Astrocyte of the cerebellum (primary cell): Measurements from ENCODE around the gene SYNGR4.

Source experiments
- DNase-seq: peaks from one replicate; pipeline ENCODE4 v3.0.0-alpha.2; 2011; ENCODE audit warnings: low read depth
- H3K4me3 ChIP-seq: 2 replicates; pipeline ENCODE4 v1.5.1; 2011; ENCODE audit warnings: mild to moderate bottlenecking, low read depth, low read length, moderate library complexity
- in situ Hi-C: cut with HindIII; loops from 2 replicates; pipeline ENCODE4 v1.10.0; 2017; ENCODE audit warnings: low sequenced_read_pairs
- TF ChIP-seq, protein P1 (sequence below): IDR thresholded peaks from 2 replicates; pipeline ENCODE4 v1.5.1; 2012; ENCODE audit warnings: low read length, low read depth, moderate library complexity, mild to moderate bottlenecking; ENCODE audit errors: missing control alignments

Gene SYNGR4

DNA sequence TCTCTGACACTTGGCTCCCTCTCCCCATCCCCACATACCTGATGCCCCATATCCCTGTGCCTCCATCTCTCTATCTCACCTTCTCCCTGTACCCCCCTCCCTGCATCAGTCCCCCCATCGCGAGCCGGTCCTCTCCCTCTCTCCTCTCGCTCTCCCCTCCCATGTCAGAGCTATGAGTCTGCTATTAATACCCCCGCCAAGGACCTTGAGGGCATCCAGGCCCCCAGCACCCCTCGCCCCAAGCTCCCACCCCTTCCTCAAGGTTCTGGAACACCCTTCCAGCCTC, 30.9 kb downstream of the SYNGR4 start:
- TF ChIP-seq, protein P1, sequence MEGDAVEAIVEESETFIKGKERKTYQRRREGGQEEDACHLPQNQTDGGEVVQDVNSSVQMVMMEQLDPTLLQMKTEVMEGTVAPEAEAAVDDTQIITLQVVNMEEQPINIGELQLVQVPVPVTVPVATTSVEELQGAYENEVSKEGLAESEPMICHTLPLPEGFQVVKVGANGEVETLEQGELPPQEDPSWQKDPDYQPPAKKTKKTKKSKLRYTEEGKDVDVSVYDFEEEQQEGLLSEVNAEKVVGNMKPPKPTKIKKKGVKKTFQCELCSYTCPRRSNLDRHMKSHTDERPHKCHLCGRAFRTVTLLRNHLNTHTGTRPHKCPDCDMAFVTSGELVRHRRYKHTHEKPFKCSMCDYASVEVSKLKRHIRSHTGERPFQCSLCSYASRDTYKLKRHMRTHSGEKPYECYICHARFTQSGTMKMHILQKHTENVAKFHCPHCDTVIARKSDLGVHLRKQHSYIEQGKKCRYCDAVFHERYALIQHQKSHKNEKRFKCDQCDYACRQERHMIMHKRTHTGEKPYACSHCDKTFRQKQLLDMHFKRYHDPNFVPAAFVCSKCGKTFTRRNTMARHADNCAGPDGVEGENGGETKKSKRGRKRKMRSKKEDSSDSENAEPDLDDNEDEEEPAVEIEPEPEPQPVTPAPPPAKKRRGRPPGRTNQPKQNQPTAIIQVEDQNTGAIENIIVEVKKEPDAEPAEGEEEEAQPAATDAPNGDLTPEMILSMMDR = no peak
- H3K4me3 ChIP-seq = no peak overlapping the region
- in situ Hi-C loops = no loop called here
- no peak for DNase-seq

DNA sequence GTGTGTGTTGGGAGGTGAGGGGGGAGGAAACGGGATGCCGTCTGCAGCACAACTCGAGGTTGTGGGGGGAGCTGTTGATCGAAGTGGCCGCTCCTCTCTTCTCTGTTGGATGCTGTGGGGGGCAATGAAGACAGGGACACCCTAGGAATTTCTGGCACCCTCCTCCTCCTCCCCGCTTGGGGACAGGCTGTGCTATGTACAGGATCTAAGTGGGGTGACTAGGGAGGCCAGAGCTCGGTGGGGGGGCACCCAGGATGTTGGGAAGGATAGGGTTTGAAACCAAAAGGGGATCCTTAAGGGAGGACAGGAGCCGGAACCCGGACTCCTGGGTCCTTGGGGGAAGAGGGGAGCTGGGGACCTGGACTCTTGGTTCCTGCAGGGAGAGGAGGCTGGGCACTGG, 31.3 kb downstream of the SYNGR4 start:
- TF ChIP-seq, protein P1 = no peak
- no peak overlapping the region for H3K4me3 ChIP-seq
- no peak for DNase-seq
- in situ Hi-C loops = no loop called here

DNA sequence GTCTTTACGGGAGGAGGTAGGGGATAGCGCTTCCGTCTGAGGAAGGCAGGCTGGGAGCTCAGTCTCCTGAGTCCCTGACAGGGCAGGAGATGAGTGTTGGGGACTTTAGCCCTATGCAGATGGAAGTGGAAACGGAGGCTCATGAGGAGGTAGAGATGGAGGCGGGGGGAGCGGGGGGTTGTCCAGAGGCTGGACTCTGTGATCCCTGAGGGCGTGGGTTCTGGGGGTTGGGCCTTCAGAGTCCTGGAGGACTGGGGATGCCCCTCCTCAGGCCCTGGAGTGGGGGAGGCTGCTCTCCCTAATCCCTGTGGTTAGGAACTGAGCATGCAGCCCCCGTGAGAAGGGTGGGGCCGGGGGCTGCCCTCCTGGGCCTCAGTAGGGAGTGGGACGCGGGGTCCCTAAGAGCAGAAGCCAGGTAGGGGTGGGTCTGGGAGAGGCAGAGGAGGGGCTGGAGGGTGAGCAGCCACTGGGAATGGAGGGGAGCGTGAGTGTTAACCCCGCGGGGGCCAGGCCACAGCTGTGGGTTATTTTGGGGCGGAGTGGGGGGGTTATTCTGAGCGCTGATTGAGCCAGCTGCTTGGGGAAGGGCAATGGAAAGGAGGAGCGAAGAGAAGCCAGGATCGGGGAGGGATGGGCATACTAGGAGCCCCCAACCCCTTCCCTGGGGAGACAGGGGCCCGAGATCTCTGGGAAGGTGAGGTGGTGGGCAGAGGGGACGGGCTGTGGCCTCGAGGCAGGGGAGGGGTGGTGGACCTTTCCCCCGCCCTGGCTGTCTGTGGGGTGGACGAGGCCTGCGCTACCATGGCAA, 32.1 kb downstream of the SYNGR4 start:
- DNase-seq = no peak
- in situ Hi-C loops = no loop called here
- no peak overlapping the region for H3K4me3 ChIP-seq
- TF ChIP-seq, protein P1 = no peak

DNA sequence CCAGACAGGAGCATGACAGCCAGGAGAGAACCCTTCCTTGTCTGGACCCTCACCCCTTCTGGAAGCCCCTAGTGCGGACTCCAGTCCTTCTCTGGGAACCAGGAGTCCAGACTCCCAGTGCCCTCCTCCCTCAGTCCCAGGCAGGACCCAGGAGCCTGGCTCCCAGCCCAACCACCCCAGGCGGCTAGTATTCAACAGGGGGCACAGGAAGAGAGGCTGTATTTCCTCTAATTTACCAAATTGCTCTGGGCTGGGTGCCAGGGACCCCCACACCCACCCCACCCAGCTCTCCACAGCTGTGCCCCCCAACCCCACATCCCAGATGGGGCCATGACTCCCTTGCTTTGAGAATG, 32.6 kb downstream of the SYNGR4 start:
- TF ChIP-seq, protein P1 = no peak
- DNase-seq = no peak
- in situ Hi-C loops = no loop called here

DNA sequence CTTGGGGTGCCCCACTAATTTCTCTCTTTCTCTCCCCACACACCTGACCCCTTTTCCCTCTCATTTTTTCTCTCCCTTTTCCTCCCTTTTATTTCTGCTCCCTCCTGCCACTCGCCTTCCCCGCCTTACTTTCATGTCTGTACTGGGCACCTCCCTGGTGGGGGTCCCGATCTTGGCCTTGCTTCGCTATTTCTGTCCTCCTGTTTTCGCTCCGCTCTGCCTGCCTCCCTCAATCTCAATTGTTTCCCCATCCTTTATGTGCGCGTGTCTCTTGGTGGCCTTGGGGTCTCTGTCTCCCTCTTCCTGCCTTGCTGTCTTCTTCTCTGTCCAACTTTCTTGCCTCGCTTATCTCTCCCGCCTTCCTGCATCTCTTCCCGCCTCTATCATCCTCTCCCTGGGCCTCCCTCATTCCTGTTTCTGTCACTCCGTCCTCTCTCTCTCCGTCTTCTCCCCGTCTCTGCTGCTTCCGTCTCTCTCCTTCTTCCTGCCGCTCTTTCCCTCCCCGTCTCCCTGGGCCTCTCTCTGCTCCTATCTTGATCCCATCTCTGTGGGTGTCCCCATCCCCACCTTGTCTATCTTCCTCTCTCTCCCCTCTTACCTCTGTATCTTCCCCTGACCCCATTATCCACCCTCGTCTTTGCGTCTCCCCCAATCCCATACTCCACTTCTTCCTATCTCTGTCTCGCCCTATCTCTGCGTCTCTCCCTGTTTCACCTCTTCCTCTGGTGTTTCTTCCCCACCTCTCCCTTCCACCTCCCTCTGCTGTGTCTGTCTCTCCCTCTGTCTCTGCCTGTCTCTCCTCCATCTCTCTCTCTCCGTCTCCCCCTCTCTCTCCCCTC, 33.3 kb downstream of the SYNGR4 start:
- TF ChIP-seq, protein P1 = no peak
- peak overlapping the region; percentile 39 for H3K4me3 ChIP-seq
- DNase-seq = no peak
- in situ Hi-C loops = no loop called here

More for the DNA sequence above, 32.6 kb downstream of the SYNGR4 start:
- no peak overlapping the region for H3K4me3 ChIP-seq

DNA sequence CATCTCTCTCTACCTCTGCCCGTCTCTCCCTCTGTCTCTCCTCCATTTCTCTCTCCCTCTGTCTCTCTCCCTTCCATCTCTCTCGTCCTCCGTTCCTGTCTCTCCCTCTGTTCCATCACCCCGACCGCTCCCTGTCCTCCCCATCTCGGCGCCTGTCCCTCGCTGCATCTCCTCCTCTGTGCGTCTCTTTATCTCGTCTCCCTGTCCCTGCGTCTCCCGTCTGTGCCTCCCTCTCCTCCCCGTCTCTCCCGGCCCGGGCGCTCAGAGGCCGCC, 33.9 kb downstream of the SYNGR4 start:
- in situ Hi-C loops = no loop called here
- TF ChIP-seq, protein P1 = no peak
- H3K4me3 ChIP-seq = peak overlapping the region; percentile 39
- DNase-seq = no peak
